Thyroid gland (tissue), 4 donors: ENCODE measurements around the gene PKNOX1.
"Not testable (repeated sequence)": the region's sequence is repeated elsewhere in the genome, so short reads cannot be mapped to it uniquely, and the experiment has no call there.

ENCODE experiments used
- CTCF ChIP-seq, 6 experiments: fragments of 200-600 bp in 3 of 6; fragments of 450-650 bp in 3 of 6; sonication (generic) in 3 of 6; IDR thresholded peaks; one replicate each; pipeline ENCODE4 v1.5.1; 2016 to 2019; ENCODE audit warnings: antibody characterized with exemption in 6 of 6, mild to moderate bottlenecking in 2 of 6, inconsistent platforms in 1 of 6, moderate library complexity in 1 of 6
- POLR2A ChIP-seq, 2 donors: fragments of 450-650 bp; IDR thresholded peaks; one replicate each; pipeline ENCODE4 v1.6.1; 2017; ENCODE audit warnings: antibody characterized with exemption in 2 of 2, mild to moderate bottlenecking in 2 of 2, moderate library complexity in 1 of 2

DNA sequence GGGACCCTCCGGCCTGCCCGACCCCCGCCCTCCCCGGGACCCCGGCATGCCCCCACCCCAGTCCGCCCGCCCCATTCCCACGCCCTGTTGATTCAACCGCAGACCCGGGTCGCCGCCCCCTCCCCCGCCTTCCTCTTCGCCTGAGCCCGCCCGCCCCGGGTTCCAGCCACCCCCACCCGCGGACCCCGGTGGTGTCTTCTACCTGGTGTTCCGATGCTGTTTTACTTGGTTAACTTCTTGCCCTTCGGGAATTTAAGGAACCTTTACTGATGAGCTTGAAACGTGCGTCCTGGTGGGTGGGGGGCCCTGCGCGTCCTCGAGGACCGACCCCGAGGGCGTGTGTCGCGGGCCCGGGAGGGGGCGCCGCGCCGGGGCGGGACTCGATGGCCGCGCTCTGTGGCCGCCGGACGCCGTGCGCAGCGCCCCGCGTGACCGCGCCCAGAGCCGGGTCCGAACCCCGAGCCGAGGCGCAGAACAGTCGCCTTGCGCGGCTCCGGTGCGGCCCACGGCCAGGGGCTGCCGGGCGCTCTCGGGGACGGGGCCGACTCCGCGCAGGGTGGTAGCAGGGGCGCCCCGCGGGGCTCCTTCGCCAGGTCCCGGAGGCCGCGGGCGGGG lies 101.8 kb downstream of the PKNOX1 start:
- TF ChIP-seq CTCF, POLR2A (IDR thresholded peaks at IDR 0.05): not testable (repeated sequence)
